ENCODE results near the gene CTAGE9. TPM values are rescaled to one million over a fixed set of nuclear protein-coding genes. Genes with fewer than 3 reads are reported as not detected.
A peak's percentile ranks its signal among the peaks of the same experiment; 100 is the strongest.

CTAGE9 gene
- polyA plus RNA-seq, 3 donors: not detected

GRCh38 chr6:131729550-131729949 is 18.7 kb upstream of the CTAGE9 start:
- intact Hi-C loops (cut with micrococcal nuclease): no loop called here
- no peaks in the 10 kb centered on the region for H3K36me3 Mint-ChIP-seq
- H3K4me3 Mint-ChIP-seq: no peak overlapping the region
- no peak for DNase-seq
- Histone ChIP-seq H3K4me2 (replicated peaks; ENCODE audit: extremely low read depth, low read length, poor library complexity, severe bottlenecking) (no peak overlapping the region), H3K36me3 (replicated peaks in 1 of 2; ENCODE audit: control insufficient read depth in 1 of 2, insufficient read depth in 2 of 2, low read length in 2 of 2) (no peaks in the 10 kb centered on the region), H3K9me3 (replicated peaks in 1 of 2; ENCODE audit: control insufficient read depth in 1 of 2, insufficient read depth in 1 of 2, low read length in 2 of 2) (no peaks in the 10 kb centered on the region), H3K9ac (ENCODE audit: insufficient read depth, low read length, poor library complexity, severe bottlenecking) (no peak overlapping the region), H4K20me1 (ENCODE audit: insufficient read depth, low read length) (no peaks in the 10 kb centered on the region), H2AFZ (ENCODE audit: insufficient read depth, low read depth, low read length, poor library complexity, severe bottlenecking) (no peak overlapping the region), H3K79me2 (ENCODE audit: insufficient read depth, low read length) (no peaks in the 10 kb centered on the region), H3K27me3 (ENCODE audit: control insufficient read depth in 2 of 2, insufficient read depth in 2 of 2, low read length in 2 of 2) (no peaks in the 10 kb centered on the region), H3K4me1 (ENCODE audit: control insufficient read depth in 1 of 2, insufficient read depth in 2 of 2, low read length in 2 of 2) (no peaks in the 10 kb centered on the region), H3K4me3 (replicated peaks in 1 of 3; ENCODE audit: low read depth in 2 of 3, low read length in 3 of 3) (no peak overlapping the region), H3K27ac (ENCODE audit: low read depth in 1 of 2, low read length in 2 of 2) (no peak overlapping the region)
- H3K4me1 Mint-ChIP-seq: no peaks in the 10 kb centered on the region
- peaks cover 0 to 3% (median 0%) of the 10 kb centered on the region in 7 donors for H3K9me3 Mint-ChIP-seq
- peak overlapping the region in 1 of 7 donors; percentile 15 for H3K27ac Mint-ChIP-seq
- WGBS (ENCODE audit: insufficient coverage): no CpG with 5 or more reads among the region's 4 CpGs
- no peak for TF ChIP-seq CTCF (IDR thresholded peaks at IDR 0.05)
- H3K27me3 Mint-ChIP-seq (ENCODE audit: low read depth in 3 of 3): peaks cover 0 to 5% (median 0%) of the 10 kb centered on the region in 3 donors

DNA sequence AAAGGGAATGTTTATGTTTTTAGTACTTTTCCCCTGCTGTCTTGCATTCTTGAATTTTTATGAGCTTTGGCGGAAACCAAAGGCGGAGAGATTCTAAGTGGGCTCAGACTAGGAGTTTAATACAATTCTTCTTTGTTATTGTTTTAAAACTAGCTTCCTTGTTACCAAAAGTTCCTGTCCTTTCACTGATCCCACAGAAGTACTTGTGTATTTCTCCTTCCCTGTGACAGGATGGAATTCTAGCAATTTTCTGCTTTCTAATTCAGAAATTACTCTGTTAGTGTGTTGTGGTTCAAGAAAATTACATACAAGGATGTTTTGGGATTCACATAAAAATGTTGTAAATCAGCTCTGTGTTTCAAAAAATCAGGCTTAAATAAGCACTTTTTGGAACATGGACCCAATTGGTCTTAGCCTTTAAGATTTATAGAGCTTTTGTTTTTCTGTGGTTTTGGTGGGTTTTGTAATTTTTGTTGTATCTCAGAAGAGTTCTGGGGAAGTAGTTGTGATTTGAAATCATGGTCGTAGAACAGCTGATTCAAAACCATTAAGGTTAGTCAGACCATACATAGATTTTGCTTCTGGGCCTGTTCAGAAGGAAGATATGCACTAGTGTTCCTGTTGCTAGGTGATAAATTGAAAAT is 17.6 kb upstream of the CTAGE9 start:
- no peak for DNase-seq
- H3K4me1 ChIP-seq (ENCODE audit: control insufficient read depth in 1 of 2, insufficient read depth in 2 of 2, low read length in 2 of 2): no peaks in the 10 kb centered on the region
- peaks cover 0 to 8% (median 0%) of the 10 kb centered on the region in 3 donors for H3K27me3 Mint-ChIP-seq (ENCODE audit: low read depth in 3 of 3)
- H3K36me3 ChIP-seq (replicated peaks in 1 of 2; ENCODE audit: control insufficient read depth in 1 of 2, insufficient read depth in 2 of 2, low read length in 2 of 2): no peaks in the 10 kb centered on the region
- intact Hi-C loops (cut with micrococcal nuclease): no loop called here
- no peak overlapping the region for H3K9ac ChIP-seq (ENCODE audit: insufficient read depth, low read length, poor library complexity, severe bottlenecking)
- no peak overlapping the region for H3K4me2 ChIP-seq (replicated peaks; ENCODE audit: extremely low read depth, low read length, poor library complexity, severe bottlenecking)
- no peaks in the 10 kb centered on the region for H3K27me3 ChIP-seq (ENCODE audit: control insufficient read depth in 2 of 2, insufficient read depth in 2 of 2, low read length in 2 of 2)
- no peaks in the 10 kb centered on the region for H3K36me3 Mint-ChIP-seq
- H3K4me3 Mint-ChIP-seq: no peak overlapping the region
- H2AFZ ChIP-seq (ENCODE audit: insufficient read depth, low read depth, low read length, poor library complexity, severe bottlenecking): no peak overlapping the region
- 0% methylated on average over 1 of the region's 3 CpGs for WGBS (ENCODE audit: insufficient coverage)
- H4K20me1 ChIP-seq (ENCODE audit: insufficient read depth, low read length): no peaks in the 10 kb centered on the region
- TF ChIP-seq CTCF (IDR thresholded peaks at IDR 0.05): no peak
- peaks cover 0 to 3% (median 0%) of the 10 kb centered on the region in 7 donors for H3K9me3 Mint-ChIP-seq
- no peak overlapping the region for H3K4me3 ChIP-seq (replicated peaks in 1 of 3; ENCODE audit: low read depth in 2 of 3, low read length in 3 of 3)
- H3K79me2 ChIP-seq (ENCODE audit: insufficient read depth, low read length): no peaks in the 10 kb centered on the region
- H3K27ac ChIP-seq (ENCODE audit: low read depth in 1 of 2, low read length in 2 of 2): no peak overlapping the region
- no peaks in the 10 kb centered on the region for H3K9me3 ChIP-seq (replicated peaks in 1 of 2; ENCODE audit: control insufficient read depth in 1 of 2, insufficient read depth in 1 of 2, low read length in 2 of 2)
- no peaks in the 10 kb centered on the region for H3K4me1 Mint-ChIP-seq
- H3K27ac Mint-ChIP-seq: no peak overlapping the region
